ENCODE data around the gene SCUBE3.

DNA sequence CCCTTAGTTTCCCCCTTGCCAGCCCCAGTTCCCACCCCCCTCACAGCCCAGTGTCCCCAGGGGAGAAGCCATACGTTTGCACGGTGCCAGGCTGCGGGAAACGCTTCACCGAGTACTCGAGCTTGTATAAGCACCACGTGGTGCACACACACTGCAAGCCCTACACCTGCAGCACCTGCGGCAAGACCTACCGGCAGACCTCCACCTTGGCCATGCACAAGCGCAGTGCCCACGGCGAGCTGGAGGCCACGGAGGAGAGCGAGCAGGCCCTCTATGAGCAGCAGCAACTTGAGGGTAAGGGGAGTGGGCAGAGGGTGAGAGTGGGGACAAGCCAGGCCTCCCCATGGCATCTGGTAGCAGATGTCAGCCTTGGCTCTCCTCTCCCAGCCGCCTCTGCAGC, 78.7 kb downstream of the SCUBE3 start:
- TF ChIP-seq EZH2 (IDR thresholded peaks at IDR 0.05) (no peak), POLR2AphosphoS5 (IDR thresholded peaks at IDR 0.05; ENCODE audit: borderline replicate concordance, low read depth, low read length) (no peak), FOXP2 (optimal IDR thresholded peaks at IDR 0.05; ENCODE audit: control extremely low read depth, extremely low read length, insufficient read depth) (no peak)

All from SK-N-MC (cell line).